T47D (cell line): ENCODE measurements around the gene BRD1.

Experiments
- DNase-seq, 2 experiments: peaks; one replicate each; pipeline versions ENCODE4 v3.0.0 to v3.0.0-alpha.2; 2011 to 2012; ENCODE audit warnings: low read depth in 1 of 2, low spot score in 1 of 2
- JUND ChIP-seq: IDR thresholded peaks from 2 replicates; pipeline ENCODE4 v1.6.1; 2012; ENCODE audit warnings: low read depth
- in situ Hi-C: cut with HindIII; loops from 2 replicates; pipeline ENCODE4 v1.10.0; 2016; ENCODE audit warnings: low sequenced_read_pairs, low pct_unique_long_range_greater_than_20kb

BRD1 gene

DNA sequence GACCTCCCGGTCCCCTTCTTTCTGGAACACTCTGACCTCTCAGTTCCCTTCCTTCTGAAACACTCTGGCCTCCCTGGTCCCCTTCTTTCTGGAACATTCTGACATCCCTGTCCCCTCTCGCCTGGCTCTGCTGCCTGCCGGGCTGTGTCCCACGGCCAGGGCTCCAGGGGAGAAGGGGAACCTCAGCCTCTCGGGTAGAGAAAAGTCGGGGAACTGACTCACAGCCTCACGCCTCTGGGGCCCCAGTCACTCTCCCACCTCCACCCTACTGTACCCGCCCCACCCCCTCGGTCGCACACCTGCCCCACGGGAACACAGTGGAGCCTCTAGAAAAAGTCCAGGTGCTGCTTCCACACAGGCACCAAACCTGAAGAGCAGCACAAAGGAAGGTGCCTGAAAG is 93.3 kb downstream of the BRD1 start:
- in situ Hi-C loops: no loop called here
- DNase-seq: no peak
- TF ChIP-seq JUND: no peak

DNA sequence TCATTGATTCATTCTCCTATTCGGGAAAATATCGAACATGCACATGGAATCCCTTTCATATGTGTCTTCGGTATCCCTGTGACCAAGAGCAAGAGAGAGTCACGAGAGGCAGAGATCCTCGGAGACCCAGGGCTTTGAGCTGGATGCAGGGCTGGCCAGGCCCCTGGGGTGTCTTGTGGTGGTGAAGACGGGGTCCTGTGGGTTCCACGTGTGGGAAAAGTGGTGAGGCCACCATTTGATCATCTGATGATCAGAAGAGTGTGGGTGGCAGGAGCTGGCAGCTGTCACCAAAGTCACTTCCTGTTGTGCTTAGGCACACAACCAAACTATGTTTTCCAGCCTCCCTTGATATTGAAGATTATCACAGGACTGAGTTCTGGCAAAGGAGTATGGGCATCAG is 94.0 kb downstream of the BRD1 start:
- in situ Hi-C loops: no loop called here
- no peak for TF ChIP-seq JUND
- no peak for DNase-seq

DNA sequence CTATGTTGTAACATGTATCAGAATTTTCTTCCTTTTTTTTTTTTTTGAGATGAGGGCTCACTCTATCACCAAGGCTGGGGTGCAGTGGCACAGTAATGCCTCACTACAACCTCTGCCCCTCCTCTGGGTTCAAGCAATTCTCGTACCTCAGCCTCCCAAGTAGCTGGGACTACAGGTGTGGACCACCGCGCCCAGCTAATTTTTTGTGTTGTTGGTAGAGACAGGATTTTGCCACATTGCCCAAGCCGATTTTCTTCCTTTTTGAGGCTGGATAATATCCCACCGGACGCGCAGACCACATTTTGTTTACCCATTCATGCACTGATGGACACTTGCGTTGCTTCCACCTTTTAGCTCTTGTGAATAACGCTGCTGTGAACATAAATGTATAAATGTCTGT is 97.0 kb downstream of the BRD1 start:
- in situ Hi-C loops: no loop called here
- no peak for TF ChIP-seq JUND
- DNase-seq: no peak

DNA sequence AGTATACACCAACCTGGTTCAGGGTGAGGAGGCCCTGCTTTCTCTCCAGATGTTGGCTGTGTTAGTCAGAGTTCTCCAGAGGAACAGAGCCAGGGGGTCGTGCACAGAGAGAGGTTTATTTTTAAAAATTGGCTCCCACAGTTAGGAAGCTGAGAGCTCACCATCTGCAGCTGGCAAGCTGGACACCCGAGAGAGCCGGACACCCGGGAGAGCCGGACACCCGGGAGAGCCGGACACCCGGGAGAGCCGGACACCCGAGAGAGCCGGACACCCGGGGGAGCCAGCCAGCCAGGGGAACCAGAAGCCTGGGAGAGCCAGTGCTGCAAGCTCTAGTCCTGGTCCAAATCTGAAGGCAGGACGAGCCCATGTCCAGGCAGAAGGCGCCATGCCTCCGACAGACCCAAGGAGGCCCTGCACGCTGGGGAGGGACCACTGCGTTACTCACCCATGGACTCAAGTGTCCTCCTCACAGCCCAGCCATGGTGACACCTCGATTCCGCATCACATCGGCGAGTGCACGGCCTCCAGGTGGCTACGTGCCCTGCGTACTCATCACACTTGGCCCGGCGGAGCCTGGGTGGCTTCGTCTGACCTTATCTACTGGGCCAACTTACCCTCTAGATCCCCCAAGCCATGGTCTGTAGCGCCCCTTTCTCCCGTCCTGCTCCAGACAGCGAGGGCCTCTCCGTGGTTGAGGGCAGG is 99.0 kb downstream of the BRD1 start:
- no peak for TF ChIP-seq JUND
- DNase-seq: no peak
- in situ Hi-C loops: no loop called here

DNA sequence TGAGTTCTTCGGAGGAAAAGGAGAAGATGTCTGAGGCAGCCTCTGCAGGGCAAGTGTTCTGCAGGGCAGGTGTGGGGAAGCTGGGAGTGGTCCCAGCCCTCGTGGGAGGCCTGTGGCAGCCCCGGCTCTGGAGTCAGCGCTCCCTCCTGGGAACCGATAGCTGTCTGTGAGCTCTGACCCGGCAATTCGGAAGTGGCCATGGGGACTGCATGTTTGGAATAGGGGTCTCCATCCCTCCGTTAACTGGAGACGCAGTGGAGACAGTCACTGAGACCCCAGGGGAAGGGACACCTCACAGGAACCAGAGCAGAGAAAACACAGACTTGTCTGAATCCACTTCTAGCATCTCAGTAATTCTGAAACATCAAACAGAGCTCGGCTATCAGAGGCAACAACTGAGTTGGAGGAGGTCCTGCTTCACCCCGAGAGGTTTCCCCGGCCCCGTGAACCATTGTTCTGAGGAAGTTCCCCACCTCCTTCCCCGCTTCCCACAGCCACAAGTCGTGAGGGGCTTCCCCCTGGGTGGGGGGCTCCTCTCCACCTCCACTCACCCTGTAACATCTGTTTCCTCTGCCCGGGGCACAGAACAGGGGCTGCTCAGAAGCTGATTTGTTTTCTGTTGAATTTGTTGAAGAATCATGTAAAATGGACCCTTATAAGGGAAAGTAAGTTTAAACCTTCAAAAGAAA is 99.6 kb downstream of the BRD1 start:
- DNase-seq: no peak
- in situ Hi-C loops: no loop called here
- TF ChIP-seq JUND: no peak

DNA sequence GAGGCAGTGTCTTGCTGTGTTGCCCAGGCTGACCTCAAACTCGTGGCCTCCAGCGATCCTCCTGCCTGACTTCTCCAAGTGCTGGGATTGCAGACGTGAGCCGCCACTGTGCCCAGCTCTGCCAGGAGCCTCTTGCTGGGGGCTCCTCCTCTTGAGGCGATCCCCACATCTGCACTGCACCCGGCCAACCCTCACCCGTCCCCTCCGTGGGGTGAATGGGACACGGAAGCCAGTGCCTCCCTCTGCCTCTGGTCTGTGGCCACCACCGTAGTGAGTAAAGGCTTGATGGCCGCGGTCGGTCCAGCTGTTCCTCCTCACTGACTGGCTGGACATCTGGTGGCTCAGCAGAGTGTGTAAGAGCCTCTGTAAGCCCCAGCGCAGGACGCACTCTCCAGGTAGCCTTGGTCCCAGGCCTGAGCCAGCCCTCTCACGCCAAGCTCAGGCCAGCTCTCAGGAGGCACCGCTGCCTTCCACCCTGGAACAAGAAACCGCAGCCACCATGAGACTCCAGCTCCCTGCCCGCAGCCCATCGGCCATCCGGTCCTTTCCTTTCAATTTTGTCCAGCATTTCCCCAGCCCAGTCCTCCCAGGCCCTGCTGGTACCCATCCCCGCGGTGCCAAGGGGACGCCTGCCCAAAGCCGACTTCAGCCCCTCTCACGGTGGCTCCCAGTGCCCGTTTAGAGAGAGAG is 100.3 kb downstream of the BRD1 start:
- TF ChIP-seq JUND: no peak
- in situ Hi-C loops: no loop called here
- DNase-seq: no peak

DNA sequence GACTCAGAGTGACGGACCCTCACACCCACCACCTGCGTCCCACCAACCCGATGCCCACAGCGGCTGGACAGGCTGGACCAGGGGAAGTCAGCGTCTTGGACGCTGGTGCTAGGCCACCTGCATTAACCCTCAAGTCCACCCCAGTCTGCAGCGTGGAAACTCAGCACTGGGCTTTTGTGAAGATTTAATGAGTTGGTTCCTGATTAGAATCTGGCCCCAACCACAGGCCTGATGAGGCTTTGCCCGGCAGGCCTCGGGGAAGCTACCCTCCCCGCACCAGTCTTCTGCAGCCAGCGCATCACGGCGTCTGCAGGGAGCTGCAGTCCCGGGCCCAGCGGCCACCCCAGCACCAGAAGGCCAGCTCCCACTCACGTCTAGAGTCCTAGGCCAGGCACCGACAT is 101.0 kb downstream of the BRD1 start:
- no peak for DNase-seq
- no peak for TF ChIP-seq JUND
- in situ Hi-C loops: no loop called here

DNA sequence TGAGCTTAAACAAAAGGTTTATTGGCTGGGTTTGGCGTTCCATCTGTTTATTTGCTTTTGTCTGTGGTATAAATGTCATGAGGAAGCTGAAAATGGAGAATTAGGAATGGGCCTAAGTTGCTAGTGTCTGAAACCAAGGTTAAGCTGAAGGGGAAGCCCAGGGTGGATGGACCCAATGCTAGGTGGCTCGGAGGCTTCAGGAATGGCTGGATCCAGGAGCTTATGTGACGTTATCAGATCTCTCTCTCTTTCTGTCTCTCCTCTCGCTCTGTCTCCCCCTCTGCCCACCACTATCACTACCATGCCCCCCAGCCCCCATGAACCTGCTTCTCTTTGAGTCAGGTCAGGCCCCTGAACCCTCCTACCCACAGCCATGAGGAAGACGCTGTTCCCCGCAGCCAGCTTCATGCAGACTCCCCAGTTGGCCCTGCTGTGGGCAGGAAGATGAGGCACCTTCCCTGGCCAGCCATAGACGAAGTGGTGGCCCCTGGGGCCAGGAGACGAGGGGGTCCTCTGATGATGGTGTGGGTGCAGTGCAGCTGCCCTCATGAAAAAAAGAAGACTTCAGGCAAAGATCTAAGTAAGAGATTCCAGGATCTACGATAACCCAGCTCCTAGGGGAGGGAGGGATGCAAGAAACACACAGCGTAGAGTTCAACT is 101.5 kb downstream of the BRD1 start:
- in situ Hi-C loops: no loop called here
- DNase-seq: no peak
- TF ChIP-seq JUND: no peak

DNA sequence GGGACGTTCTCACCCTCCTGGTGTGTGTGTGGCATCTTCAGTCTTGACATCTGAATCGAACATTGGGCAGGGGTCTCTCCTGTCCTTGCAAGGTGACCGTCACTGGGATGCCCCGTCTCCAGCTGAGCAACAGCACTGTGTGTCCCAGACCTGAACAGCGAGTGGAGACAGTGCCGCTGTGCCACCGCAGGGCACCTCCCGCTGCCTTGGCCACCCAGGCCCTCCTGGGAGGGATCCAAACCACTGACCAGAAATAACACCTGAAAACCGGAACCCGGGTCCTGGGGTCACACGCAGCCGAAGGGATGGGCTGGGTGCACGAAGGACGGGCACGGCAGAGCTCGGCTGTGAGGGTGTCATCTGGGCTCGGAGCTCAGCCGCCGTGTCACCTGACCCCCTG is 102.2 kb downstream of the BRD1 start:
- TF ChIP-seq JUND: no peak
- in situ Hi-C loops: no loop called here
- DNase-seq: no peak

DNA sequence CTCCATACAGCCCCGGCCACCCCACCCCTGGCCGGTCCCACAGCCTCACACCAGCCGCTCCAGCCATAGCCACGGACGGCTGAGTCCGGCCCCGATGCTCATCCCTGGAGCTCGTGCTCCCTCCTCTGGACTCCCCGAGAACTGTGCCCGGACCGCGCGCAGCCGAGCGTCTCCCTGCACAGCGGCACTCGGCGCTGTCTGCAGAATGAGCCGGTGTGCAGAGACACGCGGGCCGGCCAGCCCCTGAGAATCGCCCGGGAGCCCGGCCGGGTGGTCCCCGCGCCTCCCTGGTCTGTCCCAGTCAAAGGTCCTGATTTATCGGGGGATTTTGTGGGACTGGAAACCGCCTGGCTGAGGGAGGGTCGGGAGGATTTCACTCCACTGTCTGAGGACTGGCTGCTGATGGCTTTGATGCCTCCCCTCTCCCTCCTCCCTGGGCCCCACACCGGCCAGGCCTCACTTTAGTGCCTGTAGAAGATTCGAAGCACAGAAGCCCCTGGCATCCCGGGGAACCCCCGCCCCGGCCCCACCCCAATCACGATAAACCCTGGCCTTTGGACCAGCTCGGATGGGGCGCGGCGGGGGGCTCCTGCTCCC is 102.7 kb downstream of the BRD1 start:
- peak; percentile 63 to 64 for DNase-seq

DNA sequence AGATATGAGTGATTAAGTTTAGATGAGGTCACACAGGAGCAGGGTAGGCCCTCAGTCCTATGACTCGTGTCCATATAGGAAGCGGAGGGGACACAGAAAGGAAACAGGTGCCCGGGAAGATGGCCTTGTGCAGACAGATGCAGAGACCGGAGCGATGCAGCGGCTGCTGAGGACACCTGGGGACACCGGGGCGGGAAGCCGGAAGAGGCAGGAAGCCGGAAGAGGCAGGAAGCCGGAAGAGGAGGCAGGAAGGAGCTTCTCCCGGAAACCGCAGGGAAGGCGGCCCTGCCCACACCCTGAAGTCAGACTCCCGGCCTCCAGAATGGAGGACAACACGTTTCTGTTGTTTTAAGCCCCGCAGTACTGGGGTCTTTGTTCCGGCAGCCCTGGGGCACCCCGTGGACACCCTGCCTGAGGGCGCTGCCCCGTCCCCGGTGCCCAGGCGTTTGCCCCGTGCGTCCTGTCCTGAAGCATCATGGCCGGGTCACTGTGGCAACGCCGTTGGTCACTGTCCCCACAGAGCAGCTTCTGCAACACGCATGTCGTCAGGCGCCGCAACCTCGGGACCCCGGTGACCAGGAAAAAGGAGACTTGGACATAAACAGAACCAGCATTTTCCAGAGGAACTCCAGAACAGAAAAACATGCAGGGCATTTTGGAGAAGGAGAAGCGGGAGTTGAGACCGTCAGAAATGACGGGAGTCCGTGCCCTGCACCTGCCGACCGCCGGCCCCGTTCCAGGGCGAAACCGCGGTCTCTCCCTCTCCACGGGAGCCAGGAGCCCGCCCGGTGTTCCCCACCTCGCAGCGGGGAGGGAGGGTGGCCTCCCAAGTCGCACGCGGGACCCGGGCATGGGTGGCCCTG is 103.4 kb downstream of the BRD1 start:
- in situ Hi-C loops: no loop called here
- TF ChIP-seq JUND: no peak
- no peak for DNase-seq

More for the DNA sequence above, 102.7 kb downstream of the BRD1 start:
- TF ChIP-seq JUND: no peak
- in situ Hi-C loops: no loop called here
